NCI-H2081 treated with DMSO at 0.1 percent for 48 hours (cell line): Measurements from ENCODE around the gene MYO5C.

Source experiments
- DNase-seq: peaks from one replicate; lab custom pipeline; 2025; lab: John Stamatoyannopoulos, UW

The MYO5C gene

DNA sequence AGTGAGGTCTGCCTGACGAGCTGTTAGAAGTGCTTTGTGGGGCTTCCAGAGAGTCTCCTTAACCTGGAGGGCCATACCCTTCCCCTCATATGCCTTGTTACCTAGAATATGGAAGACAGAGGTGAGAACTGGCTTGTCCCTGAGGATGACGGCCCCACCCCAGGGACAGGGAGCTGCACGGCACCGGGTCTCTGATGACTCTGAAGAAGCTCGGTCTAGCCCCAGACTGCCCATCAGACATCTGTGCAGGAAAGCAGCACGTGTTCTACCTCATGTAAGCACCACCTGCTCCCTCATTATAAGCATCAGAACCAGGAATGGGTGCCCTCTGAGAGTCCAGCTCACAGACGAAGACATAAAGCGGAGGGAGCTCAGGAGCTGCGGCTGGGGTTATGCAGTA lies 18.0 kb downstream of the MYO5C start:
- no peak for DNase-seq

DNA sequence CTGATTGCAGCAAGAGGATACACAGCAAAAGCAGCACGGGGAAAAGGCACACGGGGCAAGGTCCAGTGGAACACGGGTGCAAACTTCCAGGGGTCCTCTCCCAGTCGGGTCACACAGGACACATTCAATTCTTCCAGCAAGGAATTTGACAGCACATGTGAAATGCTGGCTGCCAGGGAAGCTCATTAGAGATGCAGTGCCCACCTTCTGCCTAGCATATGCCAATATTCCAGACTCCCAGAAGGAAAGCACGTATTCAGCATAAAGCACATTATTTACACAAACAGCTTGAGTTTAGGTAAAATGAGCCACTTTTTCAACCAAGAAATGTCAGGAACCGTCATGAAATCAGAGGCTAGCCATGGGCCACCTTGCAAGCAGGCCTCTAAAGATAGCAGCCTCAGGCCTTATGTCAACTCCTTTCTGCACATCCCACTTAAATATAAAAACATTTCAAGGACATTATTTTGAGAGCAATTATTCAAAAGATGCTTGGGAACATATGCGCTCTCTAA lies 19.3 kb downstream of the MYO5C start:
- DNase-seq, result no peak

DNA sequence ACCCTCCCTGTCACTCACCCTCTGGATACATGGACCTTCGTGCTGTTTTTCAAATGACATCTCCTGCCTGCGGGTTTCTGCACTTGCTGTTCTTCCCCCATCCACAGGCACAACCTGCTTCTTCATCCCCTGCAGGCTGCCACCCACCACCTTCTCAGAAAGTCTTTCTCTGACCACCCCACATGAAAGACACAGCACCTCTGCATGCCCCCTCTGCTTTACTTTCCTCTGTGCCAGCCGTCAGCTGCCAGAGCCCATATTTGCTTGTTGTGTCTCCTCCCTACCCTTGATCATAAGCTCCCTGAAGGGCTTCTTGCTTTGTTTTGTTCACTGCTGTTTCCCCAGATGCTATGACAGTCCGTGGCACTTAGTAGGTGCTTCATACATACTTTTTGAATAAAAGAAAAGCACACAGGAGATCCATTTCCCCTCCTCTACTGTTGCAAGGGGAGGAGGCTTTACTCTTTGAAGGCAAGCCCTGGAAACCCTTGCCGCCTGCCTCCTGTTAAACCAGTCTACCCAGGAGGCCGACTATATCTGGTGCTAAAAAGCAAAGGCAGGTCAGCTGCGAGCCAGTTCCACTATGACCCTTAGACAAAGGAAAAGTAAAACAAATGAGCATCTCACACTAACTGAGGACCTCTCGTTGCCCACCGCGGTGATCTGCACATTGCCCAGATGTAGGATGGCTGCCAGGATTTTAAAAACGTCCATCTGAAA lies 31.9 kb downstream of the MYO5C start:
- no peak for DNase-seq

DNA sequence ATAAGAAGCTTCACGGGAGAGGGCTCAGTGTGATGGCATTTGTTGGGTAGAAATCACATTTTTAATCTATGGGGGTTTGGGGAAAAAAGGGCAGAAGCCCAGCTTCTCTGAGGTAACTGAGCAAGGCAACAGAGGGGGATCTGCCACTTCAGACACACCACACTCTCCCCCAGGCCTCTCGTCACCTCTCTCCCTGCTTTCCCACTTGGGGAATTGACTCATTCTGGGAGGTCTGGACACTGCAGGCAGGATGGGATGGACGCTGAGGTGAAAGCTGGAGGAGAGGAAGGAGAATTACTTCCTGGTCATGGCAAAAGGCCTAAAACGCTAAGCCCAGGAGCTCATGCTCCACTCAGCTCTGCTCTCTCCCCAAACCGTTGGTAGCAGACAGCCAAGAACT lies 33.2 kb downstream of the MYO5C start:
- no peak for DNase-seq

DNA sequence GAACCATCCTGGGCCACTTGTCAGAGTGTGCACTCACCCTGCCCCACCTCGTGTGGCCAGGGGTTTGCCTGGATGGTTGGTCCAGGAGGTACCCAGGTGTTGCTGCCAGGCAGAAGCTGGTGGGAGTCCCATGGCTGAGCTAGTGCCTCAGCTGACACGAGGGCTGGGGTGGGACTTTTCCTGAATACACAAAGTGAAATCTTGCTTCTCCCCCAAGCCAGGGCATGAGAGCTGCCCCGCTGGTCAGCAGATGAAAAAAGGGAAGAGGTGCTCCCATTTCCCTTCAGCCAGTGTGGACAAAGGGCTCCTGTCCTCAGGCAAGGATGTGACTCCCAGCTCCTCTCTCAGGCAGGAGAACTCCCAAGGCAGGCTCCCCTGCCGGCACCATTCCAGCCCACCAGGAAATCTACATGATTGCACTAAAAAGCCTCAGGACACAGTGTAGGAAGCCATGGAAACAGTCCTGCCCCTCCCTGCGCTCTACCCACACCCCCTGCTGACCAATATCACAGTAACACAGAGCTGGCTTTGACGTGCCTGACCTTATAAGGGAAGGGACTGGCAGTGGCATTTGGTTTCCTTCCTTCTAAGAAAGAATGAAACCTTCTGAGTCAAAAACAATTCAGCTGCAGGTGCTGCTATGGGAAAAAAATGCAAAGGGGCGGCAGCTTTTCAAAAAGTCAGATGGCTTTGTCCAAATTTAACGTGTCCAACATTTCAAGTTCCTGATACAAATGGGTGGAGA lies 33.9 kb downstream of the MYO5C start:
- peak; percentile 66 for DNase-seq

DNA sequence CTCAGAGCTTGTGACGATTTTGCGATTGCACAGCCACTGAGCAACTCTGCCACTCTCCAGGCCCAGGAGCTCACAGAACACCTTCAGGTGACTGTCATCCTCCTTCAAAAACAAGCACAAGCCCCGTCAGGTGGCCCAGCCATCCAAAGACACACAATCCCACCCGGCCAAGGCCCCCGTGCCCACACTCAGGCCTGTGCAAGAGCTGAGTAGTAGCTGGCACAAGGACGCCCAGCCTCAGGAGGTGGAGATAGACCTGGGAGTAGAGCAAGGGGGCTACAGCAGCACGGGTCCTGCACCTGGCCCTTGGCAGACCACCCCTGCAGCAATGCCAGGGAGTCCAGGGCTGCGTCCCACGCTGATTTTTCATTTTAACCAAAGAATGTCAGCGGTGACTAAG lies 34.6 kb downstream of the MYO5C start:
- DNase-seq, result no peak

DNA sequence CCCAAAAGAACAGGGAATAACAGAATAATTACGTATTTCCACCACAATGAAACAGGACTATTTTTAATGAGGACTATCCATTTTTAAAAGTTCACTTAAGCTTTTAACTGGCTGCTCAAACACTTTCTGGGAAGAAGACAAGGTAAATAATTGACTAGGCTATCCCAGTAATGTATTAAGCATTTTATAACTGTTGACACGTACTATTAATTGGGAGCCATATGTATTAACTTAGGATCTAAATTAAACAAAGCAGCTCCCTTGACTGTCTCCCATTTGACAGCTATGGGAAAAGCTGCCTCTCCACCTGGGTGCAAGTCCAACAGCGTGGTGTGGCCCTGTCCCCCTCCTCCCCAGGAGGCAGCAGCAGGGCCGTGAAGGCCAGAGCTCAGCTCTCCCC lies 36.1 kb downstream of the MYO5C start:
- DNase-seq, result no peak

DNA sequence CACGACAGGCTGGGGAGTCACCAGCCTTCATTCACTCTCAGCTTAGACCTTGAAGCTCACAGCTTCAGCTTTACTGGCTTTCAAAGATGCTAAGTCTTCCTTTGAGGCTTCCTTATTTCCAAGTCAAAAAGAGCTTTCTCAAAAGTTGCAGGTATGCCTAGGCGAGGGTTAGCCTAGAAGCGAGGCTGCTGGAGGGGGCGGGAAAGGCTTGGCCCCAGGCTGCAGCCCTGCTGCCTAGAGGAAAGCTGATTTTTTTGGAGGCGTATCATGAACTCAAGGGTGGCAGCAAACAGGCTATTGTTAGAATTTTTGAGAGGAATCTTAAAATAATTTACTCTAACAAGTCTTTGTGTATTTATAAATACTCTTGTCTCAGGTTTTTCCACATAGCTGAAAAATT lies 37.1 kb downstream of the MYO5C start:
- no peak for DNase-seq

DNA sequence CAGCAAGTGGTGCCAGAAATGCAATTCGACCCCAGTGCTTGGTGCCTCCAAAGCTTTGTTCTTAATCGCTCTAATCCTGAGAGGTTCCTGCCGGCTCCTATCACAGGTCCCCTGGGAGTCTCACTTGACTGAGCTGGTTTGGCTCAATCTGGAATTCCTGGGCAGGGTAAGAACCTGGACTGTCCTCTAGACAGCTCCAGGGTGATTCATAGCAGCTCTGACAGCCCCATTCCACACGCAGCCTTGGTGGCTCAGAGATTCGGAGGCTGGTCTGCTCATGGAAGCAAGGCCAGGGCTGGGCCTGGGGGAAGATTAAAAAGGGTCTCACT lies 37.9 kb downstream of the MYO5C start:
- no peak for DNase-seq

DNA sequence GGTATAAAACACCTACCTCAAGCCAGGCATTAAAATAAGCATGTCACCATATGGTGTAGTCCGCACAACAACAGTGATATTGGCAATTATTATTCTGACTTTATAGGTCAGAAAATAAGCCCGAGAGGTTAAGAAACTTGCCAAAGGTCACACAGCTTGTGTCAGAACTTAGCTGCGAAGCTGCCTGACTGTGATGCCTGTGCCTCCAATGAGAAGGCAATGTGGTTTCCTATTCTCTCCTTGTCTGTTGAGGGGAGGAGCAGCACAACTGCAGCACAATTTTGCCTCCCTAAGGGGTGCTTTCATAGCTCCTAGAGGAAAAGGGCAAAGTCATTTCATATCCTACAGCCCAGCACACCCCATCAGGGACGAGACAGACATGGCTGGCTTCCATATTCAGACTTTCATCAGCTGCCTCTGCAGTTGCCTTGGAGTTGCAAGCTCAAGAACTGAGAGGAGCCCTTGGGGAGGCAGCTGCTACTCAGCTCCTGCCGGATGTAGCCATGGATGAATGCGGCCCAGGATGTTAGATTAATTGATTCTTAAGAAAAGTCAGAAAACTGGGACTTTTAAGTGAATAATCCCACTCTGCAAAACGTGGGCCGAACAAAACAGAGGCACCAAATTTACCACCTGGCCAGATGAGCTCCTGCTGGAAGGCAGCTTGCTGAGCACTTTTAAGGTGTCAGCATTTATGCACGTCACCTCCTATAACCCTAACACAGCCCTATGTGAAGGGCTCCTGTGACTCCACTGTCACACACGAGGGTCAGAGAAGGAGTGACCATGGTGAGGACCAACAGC lies 38.5 kb downstream of the MYO5C start:
- no peak for DNase-seq

DNA sequence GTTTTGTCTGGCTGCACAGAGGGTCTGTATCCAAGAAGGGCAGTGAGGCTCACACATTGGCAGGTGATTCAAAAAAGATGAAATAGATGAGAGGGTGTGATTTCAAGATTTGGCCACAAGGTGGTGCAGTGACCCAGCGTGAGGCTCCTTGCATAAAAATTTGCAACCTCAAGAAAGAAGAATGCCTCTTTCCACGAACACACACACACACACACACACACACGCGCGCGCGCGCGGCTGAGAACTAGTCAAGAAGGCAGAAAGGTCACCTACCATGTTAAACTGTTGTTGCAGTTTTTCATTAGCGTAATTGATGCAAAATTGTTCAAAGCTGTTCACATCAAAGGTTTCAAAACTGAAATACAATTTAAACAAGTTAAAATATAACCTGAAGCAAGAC lies 39.2 kb downstream of the MYO5C start:
- peak; percentile 7 for DNase-seq

DNA sequence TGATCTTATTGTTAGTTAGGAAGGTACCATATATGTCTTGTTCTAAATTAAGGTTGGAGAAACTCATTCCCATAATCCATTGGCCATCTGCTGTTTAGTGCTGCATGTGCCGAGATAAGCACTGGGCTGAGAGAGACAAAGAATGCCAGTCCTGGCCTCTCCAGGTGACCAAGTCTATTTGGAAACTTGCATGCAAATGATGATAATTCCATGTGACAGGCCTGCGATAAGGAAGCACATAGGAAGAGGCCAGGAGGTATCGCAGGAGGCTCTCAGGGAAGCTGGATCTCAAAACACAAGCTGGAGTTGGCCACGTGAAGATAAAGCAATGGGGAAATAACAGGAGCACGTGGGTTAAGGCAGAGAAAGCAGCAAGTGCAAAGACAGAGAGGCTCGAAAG lies 39.7 kb downstream of the MYO5C start:
- DNase-seq, result no peak

DNA sequence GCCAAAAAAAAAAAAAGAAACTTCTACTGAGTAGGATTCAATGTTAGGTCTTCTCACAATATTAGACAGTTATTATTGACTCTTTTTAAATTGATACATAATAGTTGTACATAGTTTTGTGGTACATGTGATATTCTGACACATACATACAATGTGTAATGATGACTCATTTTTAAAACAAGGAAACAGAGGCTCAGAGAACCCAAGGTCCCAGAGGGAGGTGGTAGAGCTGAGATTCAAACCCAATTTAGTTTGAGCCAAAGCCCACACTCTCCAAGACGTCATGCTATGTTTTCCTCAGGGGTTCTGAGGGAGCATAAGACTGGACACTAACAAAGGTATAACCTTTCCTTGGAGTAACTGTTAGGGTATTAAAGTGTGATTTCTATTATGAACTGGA lies 40.6 kb downstream of the MYO5C start:
- DNase-seq, result no peak

DNA sequence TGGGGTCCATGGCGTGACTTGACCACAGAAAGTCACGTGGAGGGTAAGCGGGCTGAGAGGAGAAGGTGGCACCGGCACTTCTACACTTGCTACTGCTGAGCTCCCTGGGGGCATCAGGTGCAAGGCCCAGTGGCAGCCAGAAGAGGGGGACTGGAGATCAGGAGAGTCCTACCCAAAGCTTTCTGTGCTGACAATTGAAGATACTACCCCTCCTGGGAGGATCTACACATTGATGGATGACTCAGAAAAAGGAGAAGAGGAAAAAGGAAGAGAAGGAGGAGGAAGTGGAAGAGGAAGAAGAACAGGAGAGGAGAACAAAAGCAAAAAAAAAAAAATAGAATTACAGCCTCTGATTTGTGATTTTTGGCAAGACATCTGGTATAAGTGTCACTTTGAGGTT lies 41.2 kb downstream of the MYO5C start:
- no peak for DNase-seq

DNA sequence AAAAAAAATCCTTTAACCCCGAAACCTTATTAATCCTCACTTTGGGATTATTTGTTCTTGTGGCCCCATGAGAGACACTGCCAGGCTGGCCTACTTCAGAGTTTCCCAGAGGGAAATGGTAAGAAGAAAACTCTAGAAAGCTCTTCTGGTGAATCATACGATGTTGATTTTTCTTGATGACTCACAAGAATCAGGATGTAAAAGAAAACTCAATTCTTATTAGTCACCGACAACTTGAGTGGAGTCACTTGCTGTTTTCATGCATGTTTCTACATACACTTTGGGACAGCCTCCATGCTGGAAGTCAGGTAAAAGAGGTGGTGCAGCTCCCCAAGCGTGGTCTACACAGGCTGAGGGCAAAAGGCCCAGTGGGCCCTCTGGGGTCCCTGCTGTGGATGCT lies 42.8 kb downstream of the MYO5C start:
- no peak for DNase-seq

DNA sequence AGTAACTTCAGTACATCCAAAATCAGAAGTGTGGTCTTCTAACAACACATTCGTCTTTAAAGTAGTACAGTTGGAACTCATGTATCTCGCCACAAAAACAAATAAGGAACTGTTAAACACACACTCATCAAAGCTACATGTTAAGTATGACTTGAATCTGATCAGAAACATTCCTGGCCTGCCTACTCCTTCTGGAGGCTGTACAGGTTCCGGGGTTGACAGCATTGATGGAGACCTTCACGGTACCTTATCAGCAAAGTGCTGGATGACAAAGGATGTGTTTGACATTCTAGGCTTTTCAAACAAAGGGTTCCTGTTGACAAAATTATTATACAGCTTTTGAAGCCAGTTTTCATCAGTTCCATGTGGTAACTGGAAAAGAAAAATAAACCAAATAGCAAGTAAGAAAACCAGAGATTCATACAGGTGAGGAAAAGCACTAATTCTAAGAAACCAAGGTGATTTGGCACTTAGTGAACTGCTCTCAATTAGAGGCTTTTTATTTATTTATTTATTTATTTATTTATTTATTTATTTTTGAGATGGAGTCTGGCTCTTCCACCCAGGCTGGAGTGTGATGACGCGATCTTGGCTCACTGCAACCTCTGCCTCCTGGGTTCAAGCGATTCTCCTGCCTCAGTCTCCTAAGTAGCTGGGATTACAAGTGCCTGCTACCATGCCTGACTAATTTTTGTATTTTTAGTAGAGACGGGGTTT lies 44.3 kb downstream of the MYO5C start:
- no peak for DNase-seq

DNA sequence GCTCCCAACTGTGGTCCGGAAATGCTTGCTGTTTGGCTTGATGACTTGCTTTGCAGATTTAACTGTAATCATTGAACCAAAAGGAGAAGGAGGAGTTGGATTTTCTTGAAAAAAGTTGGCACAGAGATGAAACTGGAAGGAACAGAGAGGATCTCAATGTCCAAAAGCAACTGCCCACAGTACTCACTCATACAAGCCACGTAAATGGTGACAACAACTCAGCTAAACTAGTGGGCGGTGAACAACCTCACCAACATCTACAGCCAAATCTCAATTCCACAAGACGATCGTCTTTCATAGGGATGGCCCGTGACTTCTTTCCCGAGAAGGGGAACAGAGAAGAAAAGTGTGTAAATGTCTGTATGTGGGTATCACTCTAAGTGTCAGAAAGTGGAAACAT lies 48.1 kb downstream of the MYO5C start:
- no peak for DNase-seq

DNA sequence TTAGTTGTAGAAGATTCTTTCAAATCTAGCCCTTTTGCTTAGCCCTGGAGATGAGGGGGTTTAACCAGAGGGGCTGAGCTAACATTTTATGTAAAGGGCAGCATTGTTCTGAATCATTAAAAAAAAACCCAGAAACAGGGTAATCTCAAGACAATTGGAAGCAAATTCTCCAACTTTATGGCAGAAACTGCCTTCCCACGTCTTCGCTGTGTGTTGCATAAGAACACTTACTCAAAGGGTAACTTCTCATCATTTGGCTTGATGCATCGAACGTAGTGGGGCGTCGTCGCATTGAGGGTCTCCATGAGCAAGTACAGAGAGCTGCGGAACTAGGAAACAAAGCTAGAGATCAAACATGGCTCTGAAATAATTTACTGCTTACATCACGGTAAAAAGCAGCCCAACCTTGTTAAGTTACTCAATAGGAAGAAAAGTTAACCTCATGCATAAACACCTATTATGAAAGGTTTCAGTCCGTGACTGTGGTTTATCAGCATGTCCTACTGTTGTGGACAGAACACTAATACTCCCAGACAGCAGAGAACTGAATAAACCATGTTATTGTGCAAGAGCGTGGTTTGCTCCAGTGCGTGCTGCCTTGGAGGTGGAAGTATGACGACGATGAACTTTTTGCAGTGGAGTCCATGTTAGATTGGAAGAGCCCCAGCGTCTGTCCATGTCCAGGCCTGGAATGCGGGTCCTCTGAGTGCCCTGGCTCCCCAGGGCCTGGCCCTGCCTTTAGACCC lies 48.7 kb downstream of the MYO5C start:
- DNase-seq, result no peak

DNA sequence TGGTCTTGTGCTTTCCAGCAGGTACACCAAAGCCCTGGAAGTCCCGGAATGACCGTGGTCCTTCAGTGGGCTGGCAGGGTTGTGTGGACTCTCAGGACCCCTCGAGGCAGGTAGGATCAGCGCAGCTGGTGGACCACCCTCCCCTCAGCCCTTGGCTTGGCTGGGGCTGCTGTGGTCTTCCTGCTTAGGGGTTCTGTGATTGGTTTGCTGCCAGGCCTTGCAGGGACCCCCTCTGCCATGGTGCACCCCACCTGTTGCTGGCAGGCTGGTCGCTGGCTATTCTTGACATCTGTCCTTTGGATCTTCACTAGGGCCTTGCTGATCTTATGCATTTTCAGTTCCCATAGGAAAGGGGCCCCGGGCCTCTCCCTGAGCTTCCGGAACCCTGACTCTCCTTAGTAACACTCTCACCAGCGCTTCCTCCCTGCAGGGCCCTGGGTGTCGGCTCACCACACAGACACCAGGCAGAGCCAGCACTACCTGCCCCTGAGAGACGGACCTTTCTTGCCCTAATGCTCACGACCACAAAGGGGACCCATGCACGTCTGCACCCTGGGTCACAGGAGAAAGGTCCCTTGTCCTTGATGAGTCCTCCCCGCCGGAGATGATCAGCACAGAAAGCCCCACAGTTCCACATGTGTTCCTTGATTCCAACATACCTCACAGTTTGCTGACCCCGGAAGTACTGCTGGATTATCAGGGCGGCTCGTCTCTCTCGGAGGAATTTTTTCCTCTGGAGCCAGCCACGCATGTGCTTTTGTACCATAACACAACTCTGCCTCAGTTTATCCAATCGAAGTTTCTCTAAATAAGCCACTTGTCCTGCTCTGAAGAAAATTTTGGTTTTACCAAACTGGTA lies 51.7 kb downstream of the MYO5C start:
- no peak for DNase-seq

DNA sequence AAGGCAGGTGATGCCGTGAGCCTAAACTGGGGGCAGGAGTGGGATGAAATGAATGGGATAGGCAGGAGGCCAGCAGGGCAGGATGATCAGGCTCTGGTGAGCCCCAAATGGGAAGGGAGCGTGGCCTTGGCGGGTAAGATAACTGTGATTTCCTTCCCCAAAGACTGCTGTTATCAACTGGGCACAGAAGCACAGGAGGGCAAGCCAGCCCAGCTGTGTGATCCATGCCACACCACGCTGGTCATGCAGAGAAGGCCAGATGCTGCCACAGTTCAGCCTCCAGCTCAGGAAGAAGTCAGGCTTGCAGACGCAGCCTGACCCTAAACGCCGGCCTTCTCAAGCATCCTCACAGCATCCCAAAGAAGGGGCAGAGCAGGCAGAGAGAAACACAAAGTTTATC lies 52.3 kb downstream of the MYO5C start:
- no peak for DNase-seq

DNA sequence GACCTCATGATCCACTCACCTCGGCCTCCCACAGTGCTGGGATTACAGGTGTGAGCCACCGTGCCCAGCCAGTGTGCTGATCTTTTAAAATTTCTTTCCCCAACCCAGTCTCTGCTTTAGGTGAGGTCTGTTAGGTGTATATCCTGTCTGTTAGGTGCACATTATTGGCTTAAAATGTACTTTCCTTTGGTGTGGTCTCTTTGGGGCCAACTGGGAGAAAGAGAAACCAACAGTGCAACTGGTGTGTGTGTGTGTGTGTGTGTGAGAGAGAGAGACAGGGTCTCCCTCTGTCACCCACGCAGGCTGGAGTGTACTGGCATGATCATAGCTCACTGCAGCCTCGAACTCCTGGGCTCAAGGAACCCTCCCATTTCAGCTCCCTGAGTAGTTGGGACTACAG lies 54.1 kb downstream of the MYO5C start:
- no peak for DNase-seq
